ENCODE results near the gene FPR3. TPM values are rescaled to one million over a fixed set of nuclear protein-coding genes. Genes with fewer than 3 reads are reported as not detected.

FPR3 gene
- polyA plus RNA-seq, 1 experiment: not detected

DNA sequence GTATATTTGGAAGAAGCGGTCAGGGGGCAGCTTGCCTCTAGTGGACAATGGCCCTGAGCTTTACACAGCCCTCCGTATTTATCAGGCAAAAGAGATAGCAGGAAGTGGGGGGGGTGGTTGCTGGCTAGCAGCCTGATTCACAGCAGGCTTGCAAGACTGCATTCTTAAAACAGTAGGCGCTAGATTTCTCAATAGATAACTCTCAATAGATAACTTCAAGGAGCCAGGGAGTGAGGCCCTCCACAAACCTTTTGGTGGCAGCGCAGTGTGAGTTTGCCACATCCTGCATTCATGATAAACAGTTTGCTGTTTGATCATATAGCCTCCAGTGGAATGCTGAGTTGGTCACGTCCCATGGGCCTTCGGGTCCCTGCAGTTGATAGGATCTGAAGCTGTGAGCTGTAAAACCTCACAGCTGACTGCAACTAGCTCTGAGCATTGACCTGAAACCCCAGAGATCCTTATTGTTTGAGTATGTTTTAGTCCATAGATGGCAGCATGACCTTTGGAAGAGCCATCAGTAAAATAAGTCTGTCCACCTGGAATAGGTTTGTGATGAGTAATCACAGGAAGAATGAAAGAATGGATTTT lies 12.2 kb downstream of the FPR3 start:
- TF ChIP-seq, protein P1, sequence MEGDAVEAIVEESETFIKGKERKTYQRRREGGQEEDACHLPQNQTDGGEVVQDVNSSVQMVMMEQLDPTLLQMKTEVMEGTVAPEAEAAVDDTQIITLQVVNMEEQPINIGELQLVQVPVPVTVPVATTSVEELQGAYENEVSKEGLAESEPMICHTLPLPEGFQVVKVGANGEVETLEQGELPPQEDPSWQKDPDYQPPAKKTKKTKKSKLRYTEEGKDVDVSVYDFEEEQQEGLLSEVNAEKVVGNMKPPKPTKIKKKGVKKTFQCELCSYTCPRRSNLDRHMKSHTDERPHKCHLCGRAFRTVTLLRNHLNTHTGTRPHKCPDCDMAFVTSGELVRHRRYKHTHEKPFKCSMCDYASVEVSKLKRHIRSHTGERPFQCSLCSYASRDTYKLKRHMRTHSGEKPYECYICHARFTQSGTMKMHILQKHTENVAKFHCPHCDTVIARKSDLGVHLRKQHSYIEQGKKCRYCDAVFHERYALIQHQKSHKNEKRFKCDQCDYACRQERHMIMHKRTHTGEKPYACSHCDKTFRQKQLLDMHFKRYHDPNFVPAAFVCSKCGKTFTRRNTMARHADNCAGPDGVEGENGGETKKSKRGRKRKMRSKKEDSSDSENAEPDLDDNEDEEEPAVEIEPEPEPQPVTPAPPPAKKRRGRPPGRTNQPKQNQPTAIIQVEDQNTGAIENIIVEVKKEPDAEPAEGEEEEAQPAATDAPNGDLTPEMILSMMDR (IDR thresholded peaks at IDR 0.05; ENCODE audit: low read depth, low read length): no peak
- POLR2A ChIA-PET: no interaction called here
- no peak for DNase-seq (ENCODE audit: low read depth, low spot score)
- Histone ChIP-seq H3K4me3 (ENCODE audit: low read depth, low read length) (no peak overlapping the region), H3K9me3 (ENCODE audit: control insufficient read depth, insufficient read depth, low read length) (peaks cover 4% of the 10 kb centered on the region; the same call in 1 of the 2 replicates), H3K27ac (ENCODE audit: low read depth, low read length) (no peak overlapping the region), H3K27me3 (ENCODE audit: control insufficient read depth, insufficient read depth, low read length) (no peaks in the 10 kb centered on the region)
- CTCF ChIA-PET: no interaction called here

DNA sequence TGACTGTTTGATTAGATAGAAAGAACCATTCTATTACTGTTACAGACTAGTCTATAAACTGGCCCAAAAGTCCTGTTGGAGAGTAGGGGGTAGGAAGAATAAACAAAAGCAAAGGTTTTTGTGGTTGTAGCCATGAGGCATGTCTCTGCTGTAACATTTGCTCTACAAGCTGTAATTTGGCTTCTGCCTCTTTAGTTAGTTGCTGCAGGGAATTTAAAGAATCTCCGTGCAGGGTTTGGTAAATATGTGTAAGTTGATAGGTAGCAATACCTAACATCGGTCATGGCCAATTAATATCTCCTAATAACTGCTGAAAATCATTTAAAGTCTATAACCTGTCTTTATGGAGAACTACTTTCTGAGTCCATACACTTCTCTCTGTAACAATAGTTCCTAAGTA lies 13.0 kb downstream of the FPR3 start:
- Histone ChIP-seq H3K27ac (ENCODE audit: low read depth, low read length) (no peak overlapping the region), H3K9me3 (ENCODE audit: control insufficient read depth, insufficient read depth, low read length) (peaks cover 4% of the 10 kb centered on the region; the same call in 1 of the 2 replicates), H3K4me3 (ENCODE audit: low read depth, low read length) (no peak overlapping the region), H3K27me3 (ENCODE audit: control insufficient read depth, insufficient read depth, low read length) (no peaks in the 10 kb centered on the region)
- TF ChIP-seq, protein P1 (IDR thresholded peaks at IDR 0.05; ENCODE audit: low read depth, low read length): no peak
- no peak for DNase-seq (ENCODE audit: low read depth, low spot score)
- POLR2A ChIA-PET: no interaction called here
- CTCF ChIA-PET: interaction anchor here (1.1 kb wide), 1 partner anchor 336 kb away, joined by 3 read pairs; no protein-coding TSS in a partner anchor

GRCh38 chr19:51808333-51808986 lies 13.5 kb downstream of the FPR3 start:
- no peak overlapping the region for H3K4me3 ChIP-seq (ENCODE audit: low read depth, low read length)
- H3K27me3 ChIP-seq (ENCODE audit: control insufficient read depth, insufficient read depth, low read length): no peaks in the 10 kb centered on the region
- DNase-seq (ENCODE audit: low read depth, low spot score): no peak
- POLR2A ChIA-PET: interaction anchor here (0.6 kb wide), 1 partner anchor 788 kb away, joined by 6 read pairs; no protein-coding TSS in a partner anchor
- TF ChIP-seq, protein P1 (IDR thresholded peaks at IDR 0.05; ENCODE audit: low read depth, low read length): no peak
- H3K27ac ChIP-seq (ENCODE audit: low read depth, low read length): no peak overlapping the region
- CTCF ChIA-PET: interaction anchor here (0.6 to 1.2 kb wide), 3 partner anchors 10 to 337 kb away, joined by 3 to 4 read pairs (median 4); no protein-coding TSS in a partner anchor
- H3K9me3 ChIP-seq (ENCODE audit: control insufficient read depth, insufficient read depth, low read length): peaks cover 6% of the 10 kb centered on the region

DNA sequence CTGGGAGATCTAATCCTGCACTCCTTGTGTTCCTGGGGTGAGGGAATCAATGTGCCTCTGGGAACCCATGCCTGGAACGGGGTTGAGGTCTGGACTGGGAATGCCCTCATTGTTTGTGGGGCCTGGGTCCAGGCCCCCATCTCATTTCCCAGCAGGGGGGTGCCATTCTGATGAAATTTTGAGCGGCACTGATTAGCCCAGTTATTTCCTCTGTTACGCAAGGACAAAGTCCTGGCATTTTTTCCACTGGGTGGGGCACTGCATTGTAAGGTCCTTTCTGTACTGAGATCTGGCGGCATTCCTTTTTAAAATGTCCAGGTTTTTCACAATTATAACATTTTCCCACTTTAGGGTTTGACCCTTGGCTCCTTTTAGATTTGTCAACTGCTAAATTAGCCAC lies 14.8 kb downstream of the FPR3 start:
- DNase-seq (ENCODE audit: low read depth, low spot score): no peak
- H3K27ac ChIP-seq (ENCODE audit: low read depth, low read length): no peak overlapping the region
- no peaks in the 10 kb centered on the region for H3K27me3 ChIP-seq (ENCODE audit: control insufficient read depth, insufficient read depth, low read length)
- ChIA-PET CTCF (interaction anchor here (1.2 kb wide), 1 partner anchor 32 kb away, joined by 4 read pairs; no protein-coding TSS in a partner anchor), POLR2A (no interaction called here)
- peaks cover 15% of the 10 kb centered on the region for H3K9me3 ChIP-seq (ENCODE audit: control insufficient read depth, insufficient read depth, low read length)
- TF ChIP-seq, protein P1 (IDR thresholded peaks at IDR 0.05; ENCODE audit: low read depth, low read length): no peak
- H3K4me3 ChIP-seq (ENCODE audit: low read depth, low read length): no peak overlapping the region

- ChIA-PET CTCF (no interaction called here), POLR2A (no interaction called here)
- no peak overlapping the region for H3K4me3 ChIP-seq (ENCODE audit: low read depth, low read length)
- TF ChIP-seq, protein P1 (IDR thresholded peaks at IDR 0.05; ENCODE audit: low read depth, low read length): no peak
- H3K27me3 ChIP-seq (ENCODE audit: control insufficient read depth, insufficient read depth, low read length): no peaks in the 10 kb centered on the region
- H3K9me3 ChIP-seq (ENCODE audit: control insufficient read depth, insufficient read depth, low read length): peaks cover 19% of the 10 kb centered on the region
- no peak overlapping the region for H3K27ac ChIP-seq (ENCODE audit: low read depth, low read length)
- DNase-seq (ENCODE audit: low read depth, low spot score): no peak
Measured at GRCh38 chr19:51810223-51810622, 15.3 kb downstream of the FPR3 start.
